ENCODE measurements around the gene TNFRSF25.

TNFRSF25 gene, protein sequence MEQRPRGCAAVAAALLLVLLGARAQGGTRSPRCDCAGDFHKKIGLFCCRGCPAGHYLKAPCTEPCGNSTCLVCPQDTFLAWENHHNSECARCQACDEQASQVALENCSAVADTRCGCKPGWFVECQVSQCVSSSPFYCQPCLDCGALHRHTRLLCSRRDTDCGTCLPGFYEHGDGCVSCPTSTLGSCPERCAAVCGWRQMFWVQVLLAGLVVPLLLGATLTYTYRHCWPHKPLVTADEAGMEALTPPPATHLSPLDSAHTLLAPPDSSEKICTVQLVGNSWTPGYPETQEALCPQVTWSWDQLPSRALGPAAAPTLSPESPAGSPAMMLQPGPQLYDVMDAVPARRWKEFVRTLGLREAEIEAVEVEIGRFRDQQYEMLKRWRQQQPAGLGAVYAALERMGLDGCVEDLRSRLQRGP

GRCh38 chr1:6466023-6466422 is at the start of gene TNFRSF25:
Gene TNFRSF25 (minus strand): TSS chr1:6466173. CDS start chr1:6466107, 66 bp downstream.
- peak; percentile 68 for DNase-seq

DNA sequence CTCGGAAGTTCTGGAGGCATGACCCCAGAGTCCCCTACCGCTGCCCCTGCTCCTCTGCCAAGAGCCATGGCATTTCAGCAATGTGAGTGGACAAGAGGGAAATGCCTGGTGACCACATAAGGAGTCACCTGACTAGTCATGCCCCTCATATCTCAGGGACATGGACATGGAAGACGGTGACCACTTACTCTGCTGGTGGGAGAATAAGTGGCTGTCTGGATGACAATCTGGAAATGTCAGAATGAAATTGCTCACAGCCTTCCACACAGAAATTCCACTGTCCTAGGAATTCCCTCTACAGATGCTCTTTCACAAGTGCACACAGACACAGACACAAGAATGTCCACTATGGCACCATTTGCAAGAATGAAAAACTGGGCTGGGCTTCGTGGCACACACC is 49.8 kb upstream of the TNFRSF25 start:
- DNase-seq: no peak

DNA sequence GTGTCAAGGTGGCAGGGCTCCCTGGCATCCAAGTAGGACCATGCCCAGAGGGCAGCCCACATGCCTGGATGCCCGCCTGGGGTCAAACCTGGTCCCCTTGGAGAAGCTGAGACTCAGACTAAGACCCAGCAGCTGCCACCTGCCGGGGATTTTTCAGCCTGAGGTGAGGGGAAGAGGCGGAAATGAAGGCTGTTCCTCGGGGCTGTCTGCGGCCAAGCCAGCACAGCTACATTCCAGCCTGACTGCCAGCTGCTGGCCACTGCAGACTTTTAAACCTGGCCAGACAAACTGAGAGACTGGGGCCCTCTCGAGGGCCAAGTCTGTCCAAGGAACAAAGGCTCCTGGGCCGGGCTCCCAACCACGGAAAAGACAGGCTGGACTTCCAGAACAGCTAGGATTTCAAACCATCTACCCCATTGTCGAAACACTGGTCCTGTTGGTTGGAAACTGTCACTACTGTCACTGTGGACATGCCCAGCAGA is 47.4 kb upstream of the TNFRSF25 start:
- DNase-seq: no peak

DNA sequence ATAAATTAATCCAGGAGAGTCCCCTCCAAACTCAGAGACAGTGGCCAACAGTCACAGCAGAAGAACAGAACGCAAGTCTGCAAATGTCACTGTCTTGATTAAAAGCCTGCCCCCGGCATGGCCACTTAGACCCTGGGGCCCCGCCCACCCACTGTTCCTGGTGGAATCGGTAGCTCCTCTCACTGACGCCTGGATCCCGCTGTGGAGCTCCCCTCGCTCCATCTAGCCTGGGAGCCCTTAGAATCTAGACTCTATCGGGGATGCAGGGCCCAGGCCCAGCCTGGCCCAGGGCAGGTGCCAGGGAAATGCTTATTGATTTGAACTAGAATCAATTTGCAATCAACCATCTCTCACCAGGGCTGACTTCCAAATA is 46.9 kb upstream of the TNFRSF25 start:
- DNase-seq: no peak

GRCh38 chr1:6512245-6512907 is 46.4 kb upstream of the TNFRSF25 start:
- DNase-seq: no peak

DNA sequence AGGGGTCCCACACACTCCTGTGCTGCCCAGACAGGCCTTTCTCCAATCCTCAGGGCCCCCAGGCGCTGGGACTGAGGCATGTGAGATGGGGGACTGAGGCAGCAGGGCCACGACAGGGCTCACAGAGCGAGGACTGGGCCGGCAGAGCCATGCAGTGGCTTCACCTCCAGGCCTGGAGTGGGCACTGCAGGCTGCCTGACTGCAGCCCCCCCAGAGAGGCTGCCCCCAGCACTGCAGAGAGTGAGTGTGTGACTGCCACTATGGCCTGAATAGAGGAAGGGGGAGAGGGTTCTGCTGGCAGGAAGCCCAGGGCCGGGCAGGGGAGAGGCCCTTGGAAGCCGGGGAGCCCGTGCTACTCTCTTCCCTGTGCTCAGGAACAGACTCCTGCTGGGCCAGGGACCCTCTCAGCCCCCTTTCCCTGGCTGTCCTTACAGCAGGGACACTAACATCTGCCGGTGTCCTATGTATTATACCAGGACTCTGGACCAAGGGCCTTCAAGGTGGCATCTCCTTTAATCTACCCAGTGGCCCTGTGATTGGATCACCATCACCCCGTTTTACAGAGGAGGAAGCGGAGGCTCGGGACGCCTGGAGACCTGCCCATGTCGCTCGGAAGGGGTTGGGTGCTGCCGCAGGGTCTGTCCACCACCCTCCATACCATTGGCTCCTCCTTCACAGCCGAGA is 45.7 kb upstream of the TNFRSF25 start:
- DNase-seq: no peak

GRCh38 chr1:6511056-6511455 is 45.1 kb upstream of the TNFRSF25 start:
- DNase-seq: no peak

- DNase-seq: no peak
Measured at GRCh38 chr1:6510493-6510892, 44.5 kb upstream of the TNFRSF25 start.

GRCh38 chr1:6509919-6510291 is 43.9 kb upstream of the TNFRSF25 start:
- DNase-seq: no peak

- DNase-seq: no peak
Measured at GRCh38 chr1:6509220-6509918, 43.4 kb upstream of the TNFRSF25 start.

DNA sequence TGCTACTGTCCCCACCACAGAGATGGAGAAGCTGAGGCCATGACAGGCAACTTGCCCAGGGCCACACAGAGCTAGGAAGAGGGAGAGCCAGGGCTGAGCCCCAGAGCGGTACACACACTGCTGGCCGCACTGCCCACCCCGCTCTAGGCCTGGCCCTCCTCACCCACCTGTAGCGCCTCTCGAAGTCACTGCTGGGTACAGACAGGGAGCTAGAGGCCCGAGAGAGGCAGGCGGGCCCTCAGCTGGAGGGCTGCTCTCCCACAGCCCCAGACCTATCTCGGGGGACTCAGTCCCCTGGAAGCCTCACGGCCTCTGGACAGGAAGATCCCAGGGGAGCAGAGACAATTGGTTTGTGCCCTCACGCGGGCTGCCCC is 42.8 kb upstream of the TNFRSF25 start:
- no peak for DNase-seq

DNA sequence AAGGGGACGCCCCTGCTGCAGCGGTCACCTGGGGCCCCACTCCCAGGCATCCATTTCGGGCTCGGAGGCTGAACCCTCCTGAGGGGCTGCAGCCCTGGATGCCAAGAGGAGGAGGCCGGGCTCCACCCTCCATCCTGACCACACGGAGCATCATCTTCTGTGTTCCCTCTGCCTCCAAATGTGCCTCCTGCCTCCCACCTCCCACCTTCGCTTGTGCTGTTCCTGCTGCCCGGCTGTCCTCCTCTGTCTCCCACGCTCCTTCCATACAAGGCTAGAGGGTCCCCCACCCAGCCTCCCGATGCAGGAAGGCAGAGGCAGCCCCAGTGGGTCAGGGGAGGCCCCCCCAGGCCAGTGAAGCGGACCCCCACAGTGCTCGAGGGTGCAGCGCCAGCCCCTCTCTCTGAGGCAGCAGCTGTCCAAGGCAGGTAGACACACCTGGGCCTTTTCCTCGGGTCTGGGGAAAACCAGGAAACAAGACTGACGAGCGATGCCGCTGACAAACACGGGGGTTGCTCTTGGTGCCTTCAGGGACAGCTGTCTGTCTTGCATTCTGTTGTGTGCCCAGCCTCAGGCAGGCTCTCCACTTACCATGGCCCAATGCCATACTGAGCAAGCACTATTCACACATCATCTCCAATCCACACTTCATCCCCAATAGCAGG is 42.3 kb upstream of the TNFRSF25 start:
- no peak for DNase-seq

GRCh38 chr1:6507461-6507911 is 41.5 kb upstream of the TNFRSF25 start:
- DNase-seq: no peak

DNA sequence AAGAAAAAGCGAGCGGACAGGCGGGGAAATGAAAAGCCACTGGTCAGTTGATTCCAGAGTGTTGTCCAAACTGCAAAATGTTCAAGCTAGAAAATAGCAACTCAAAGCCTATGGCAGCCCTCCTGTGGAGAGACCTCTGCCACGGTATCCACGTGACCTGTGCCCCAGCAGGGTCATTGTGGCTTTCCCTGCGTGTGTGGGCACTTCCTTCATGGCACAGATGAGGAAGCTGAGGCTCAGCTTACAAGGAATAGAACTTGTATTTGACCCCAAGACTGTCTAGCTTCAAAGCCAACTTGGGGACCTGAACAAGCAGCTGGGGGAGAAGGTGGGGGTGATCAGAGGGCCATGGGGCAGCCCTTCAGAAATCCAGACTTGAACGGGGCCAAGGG is 41.1 kb upstream of the TNFRSF25 start:
- DNase-seq: no peak

DNA sequence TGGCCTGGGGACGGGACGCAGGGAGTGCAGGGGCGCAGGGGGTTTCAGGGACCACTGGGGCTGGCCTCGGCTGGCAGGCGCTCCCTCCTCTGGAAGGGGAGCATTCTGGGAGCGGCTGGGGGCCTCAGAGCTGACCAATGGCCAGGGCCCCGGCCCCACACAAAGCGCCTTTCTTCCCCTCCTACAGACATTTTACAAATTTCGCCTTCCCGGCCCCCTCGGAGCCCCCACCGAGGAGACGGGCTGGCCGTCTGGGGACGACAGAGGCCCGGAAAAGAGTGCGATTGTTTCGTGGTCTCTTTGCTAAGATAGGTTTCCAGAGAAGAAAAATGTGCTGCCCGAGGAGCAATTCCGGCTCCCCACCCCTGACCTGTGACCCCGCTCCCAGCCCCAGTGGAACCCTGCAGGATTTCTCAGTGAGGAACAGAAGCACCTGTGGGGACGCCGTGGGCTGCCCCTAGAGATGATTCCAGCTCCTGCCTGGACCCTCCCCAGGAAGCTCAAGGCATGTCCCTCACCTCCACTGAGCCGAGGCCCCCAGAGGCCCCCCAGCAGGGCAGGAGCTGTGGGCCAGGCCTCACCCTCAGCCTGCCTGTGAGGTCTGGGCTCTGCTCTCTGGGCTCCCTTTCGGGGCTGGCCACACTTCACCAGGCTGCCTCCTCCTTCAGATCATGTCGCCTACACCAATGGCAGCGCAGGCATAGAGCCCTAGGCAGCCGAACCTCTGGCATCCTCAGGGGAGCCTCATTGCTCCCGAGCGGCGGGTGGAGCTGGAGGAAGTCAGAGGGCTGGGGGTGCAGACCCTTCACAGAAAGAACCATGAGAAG is 40.5 kb upstream of the TNFRSF25 start:
- no peak for DNase-seq

GRCh38 chr1:6505367-6506209 is 39.6 kb upstream of the TNFRSF25 start:
- DNase-seq: no peak

GRCh38 chr1:6504887-6505286 is 38.9 kb upstream of the TNFRSF25 start:
- no peak for DNase-seq

GRCh38 chr1:6503884-6504602 is 38.1 kb upstream of the TNFRSF25 start:
- DNase-seq: no peak

DNA sequence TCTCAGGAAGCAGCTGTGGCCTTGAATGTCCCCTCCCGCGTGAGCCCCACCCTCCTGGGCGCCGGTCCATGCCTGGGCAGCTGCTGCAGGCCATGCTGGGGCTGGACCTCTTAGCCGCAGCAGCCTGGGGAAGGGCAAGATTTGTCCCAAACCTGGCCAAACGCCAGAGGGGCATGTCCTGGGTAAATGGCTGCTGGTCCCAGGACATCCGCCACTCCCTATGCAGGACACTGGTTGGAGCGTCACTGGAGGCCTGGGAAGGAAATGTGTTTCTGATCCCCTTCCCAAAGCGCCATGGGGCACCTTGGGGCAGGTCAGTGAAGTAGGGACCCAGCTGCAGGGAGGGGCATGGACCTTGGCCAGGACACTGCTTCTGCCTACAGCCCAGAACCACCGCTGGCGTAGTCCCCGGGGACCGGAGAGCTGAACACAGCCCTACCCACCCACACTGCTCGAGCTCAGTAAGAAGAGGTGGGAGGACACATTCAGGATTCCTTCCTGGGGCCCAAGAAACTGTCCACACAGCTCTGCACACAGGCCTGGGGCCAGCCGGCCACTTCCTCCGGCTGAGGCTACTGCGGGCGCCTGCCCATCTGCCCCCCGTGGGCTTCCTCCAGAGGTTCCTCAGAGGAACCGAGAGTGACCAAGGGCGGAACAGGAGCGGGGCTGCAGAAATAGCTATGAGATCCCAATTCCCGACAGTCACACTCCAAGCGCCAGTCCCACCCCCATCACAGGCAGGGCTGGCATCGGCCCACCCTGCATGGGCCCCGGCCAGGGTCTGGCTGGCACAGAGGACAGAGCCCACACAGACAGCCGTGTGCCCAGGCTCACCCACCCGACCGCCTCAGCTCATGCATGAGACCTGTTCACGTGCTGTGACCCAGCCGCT is 36.3 kb upstream of the TNFRSF25 start:
- no peak for DNase-seq

All from stimulated activated CD4-positive, alpha-beta T cell treated with anti-CD3 and anti-CD28 coated beads, Interleukin-12 subunit alpha, Interleukin-12 subunit beta, amount 100 ng/mL, for 4 hours (primary cell).